DMS153 treated with DMSO at 0.1 percent for 48 hours (cell line): ENCODE results near the gene NAV2.

Experiments used
- DNase-seq: peaks from one replicate; lab custom pipeline; 2025; ENCODE audit not compliant: unreplicated experiment; lab: John Stamatoyannopoulos, UW

The NAV2 gene

GRCh38 chr11:19712281-19713195, at the start of gene NAV2:
NAV2 (plus strand) TSS chr11:19712837; CDS start chr11:19713696, 859 bp downstream.
- peak; percentile 86 for DNase-seq

GRCh38 chr11:19663206-19663605, 49.4 kb upstream of the NAV2 start:
- no peak for DNase-seq

- no peak for DNase-seq
Measured at GRCh38 chr11:19664886-19665548, 47.6 kb upstream of the NAV2 start.

- DNase-seq: peak; percentile 20
Measured at GRCh38 chr11:19666951-19667350, 45.7 kb upstream of the NAV2 start.

- no peak for DNase-seq
Measured at GRCh38 chr11:19669511-19669910, 43.1 kb upstream of the NAV2 start.

- DNase-seq: no peak
Measured at GRCh38 chr11:19670030-19670791, 42.4 kb upstream of the NAV2 start.

GRCh38 chr11:19672586-19673206, 39.9 kb upstream of the NAV2 start:
- no peak for DNase-seq

- no peak for DNase-seq
Measured at GRCh38 chr11:19673924-19674729, 38.5 kb upstream of the NAV2 start.

- DNase-seq: no peak
Measured at GRCh38 chr11:19674836-19675235, 37.8 kb upstream of the NAV2 start.

GRCh38 chr11:19675397-19675796, 37.2 kb upstream of the NAV2 start:
- DNase-seq: no peak

- peak; percentile 26 for DNase-seq
Measured at GRCh38 chr11:19676475-19677380, 35.9 kb upstream of the NAV2 start.

GRCh38 chr11:19677381-19678080, 35.1 kb upstream of the NAV2 start:
- no peak for DNase-seq

- DNase-seq: no peak
Measured at GRCh38 chr11:19679952-19680828, 32.4 kb upstream of the NAV2 start.

- no peak for DNase-seq
Measured at GRCh38 chr11:19680829-19681368, 31.7 kb upstream of the NAV2 start.

- no peak for DNase-seq
Measured at GRCh38 chr11:19683141-19683805, 29.4 kb upstream of the NAV2 start.

- no peak for DNase-seq
Measured at GRCh38 chr11:19683862-19684491, 28.7 kb upstream of the NAV2 start.
